Adipocyte (in vitro differentiated cells): Measurements from ENCODE around the gene TMEM134.
A peak's percentile ranks its signal among the peaks of the same experiment; 100 is the strongest.
"Not testable (repeated sequence)": the region's sequence is repeated elsewhere in the genome, so short reads cannot be mapped to it uniquely, and the experiment has no call there.

Experiments used
- DNase-seq: peaks from one replicate; pipeline ENCODE4 v3.0.0-alpha.2; 2015; ENCODE audit warnings: low read depth
- H3K27me3 ChIP-seq: replicated peaks from 2 replicates; pipeline ENCODE4 v1.7.0; 2013; ENCODE audit warnings: mild to moderate bottlenecking, low read length, moderate library complexity; ENCODE audit not compliant: control insufficient read depth, insufficient read depth
- H3K36me3 ChIP-seq: 2 replicates; pipeline ENCODE4 v1.7.0; 2013; ENCODE audit warnings: low read length, mild to moderate bottlenecking, moderate library complexity; ENCODE audit not compliant: control insufficient read depth, insufficient read depth, severe bottlenecking
- H3K4me1 ChIP-seq: 2 replicates; pipeline ENCODE4 v1.7.0; 2013; ENCODE audit warnings: mild to moderate bottlenecking, low read length, moderate library complexity; ENCODE audit not compliant: control insufficient read depth, insufficient read depth
- H3K4me3 ChIP-seq: 2 replicates; pipeline ENCODE4 v1.7.0; 2013; ENCODE audit warnings: mild to moderate bottlenecking, low read length, moderate library complexity
- H3K9ac ChIP-seq: 2 replicates; pipeline ENCODE4 v1.7.0; 2013; ENCODE audit warnings: mild to moderate bottlenecking, low read length, moderate library complexity
- H3K9me3 ChIP-seq: 2 replicates; pipeline ENCODE4 v1.7.0; 2013; ENCODE audit warnings: mild to moderate bottlenecking, low read length, moderate library complexity; ENCODE audit not compliant: control insufficient read depth

Gene TMEM134

DNA sequence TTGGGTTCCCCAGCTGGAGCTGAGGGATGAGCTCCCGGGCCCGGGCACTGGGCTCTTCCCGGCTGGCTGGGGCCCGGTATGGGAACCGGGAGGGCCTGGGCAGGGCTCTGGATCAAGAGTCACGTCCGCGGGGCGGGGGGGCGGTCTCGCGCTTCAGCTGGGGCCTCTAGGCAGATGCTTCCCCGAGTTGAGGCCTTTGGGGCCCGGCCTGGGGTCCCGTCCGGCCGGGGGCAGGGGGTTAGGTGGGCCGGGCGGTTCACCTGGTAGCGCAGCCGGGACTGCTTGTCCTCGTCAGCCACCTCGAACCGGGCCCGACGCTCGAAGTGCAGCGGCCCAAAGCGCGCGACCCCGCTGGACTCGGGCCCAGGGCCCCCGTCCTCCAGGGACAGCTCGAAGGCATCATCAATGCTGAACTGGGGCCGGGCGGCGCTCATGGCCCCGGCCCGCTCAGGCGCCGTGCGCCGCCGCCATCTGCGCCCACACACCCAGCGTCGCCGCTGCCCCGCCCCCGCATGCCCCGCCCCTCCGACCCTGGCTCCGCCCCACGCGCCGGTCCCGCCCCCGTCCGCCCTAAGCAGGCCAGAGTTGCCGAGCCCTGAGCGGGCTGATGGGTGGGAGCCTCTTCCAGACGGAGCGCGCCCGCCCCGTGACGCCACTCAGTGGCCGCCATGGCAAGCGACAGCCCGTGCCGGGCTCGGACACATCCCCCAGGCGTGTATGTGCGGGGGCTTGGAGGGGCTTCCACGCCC lies at the start of gene TMEM134:
TSS of gene TMEM134 (minus strand) at position 493 of the 749 bp plus-strand sequence. CDS start at position 434, 59 bp downstream.
- Histone ChIP-seq H3K4me1 (peaks cover 10% of the 10 kb centered on the region), H3K4me3 (peak within 1 kb of the TSS; percentile 89), H3K36me3 (no peaks in the 10 kb centered on the region), H3K9me3 (no peaks in the 10 kb centered on the region), H3K27me3 (no peaks in the 10 kb centered on the region), H3K9ac (peak within 1 kb of the TSS; percentile 90)
- DNase-seq = peak; percentile 98

GRCh38 chr11:67517784-67518552 lies 48.9 kb upstream of the TMEM134 start:
- Histone ChIP-seq H3K9ac (no peak overlapping the region), H3K27me3 (peaks cover 24% of the 10 kb centered on the region), H3K9me3 (no peaks in the 10 kb centered on the region), H3K36me3 (no peaks in the 10 kb centered on the region), H3K4me1 (no peaks in the 10 kb centered on the region), H3K4me3 (no peak overlapping the region)
- DNase-seq = no peak

DNA sequence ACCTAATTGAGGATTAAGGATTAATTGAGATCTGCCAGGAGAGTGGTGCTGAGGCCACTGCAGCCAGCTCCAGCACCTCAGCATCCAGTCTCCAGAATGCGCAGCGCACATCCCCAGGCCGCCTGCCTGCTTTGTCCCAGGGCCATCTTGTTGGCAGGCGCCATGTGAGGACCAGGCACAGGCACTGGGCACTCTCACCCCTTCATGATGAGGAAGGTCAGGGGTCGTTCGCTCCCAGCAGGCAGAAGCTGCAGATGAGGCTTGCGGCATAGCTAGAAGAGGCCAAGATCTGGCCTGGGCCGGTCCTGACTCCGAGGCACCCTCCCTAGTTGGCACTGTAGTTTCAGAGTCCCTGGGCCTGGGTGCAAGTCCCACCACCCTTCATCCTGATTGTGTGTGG lies 47.8 kb upstream of the TMEM134 start:
- no peaks in the 10 kb centered on the region for H3K4me1 ChIP-seq
- H3K9ac ChIP-seq = no peak overlapping the region
- no peaks in the 10 kb centered on the region for H3K9me3 ChIP-seq
- DNase-seq = no peak
- H3K36me3 ChIP-seq = no peaks in the 10 kb centered on the region
- H3K27me3 ChIP-seq = peaks cover 20% of the 10 kb centered on the region
- H3K4me3 ChIP-seq = no peak overlapping the region

DNA sequence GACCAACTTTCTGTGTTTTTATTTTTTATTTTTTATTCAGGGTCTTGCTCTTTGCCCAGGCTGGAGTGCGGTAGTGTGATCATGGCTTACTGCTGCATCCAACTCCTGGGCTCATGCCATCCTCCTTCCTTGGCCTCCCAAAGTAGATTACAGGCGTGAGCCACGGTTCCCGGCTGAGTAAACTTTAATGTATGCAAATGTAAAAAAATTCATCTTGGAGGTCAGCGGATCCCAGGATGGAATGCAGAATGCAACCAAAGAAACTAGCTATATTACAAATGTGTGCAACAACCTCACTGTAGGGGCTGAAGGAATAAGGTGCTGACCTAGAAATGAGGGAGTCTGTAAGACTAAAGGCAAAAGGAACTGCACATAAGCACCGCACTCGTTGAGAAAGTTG lies 45.1 kb upstream of the TMEM134 start:
- DNase-seq = no peak
- Histone ChIP-seq H3K4me3 (no peak overlapping the region), H3K4me1 (peaks cover under 1% of the 10 kb centered on the region), H3K9me3 (no peaks in the 10 kb centered on the region), H3K27me3 (peaks cover 27% of the 10 kb centered on the region), H3K9ac (no peak overlapping the region), H3K36me3 (no peaks in the 10 kb centered on the region)

DNA sequence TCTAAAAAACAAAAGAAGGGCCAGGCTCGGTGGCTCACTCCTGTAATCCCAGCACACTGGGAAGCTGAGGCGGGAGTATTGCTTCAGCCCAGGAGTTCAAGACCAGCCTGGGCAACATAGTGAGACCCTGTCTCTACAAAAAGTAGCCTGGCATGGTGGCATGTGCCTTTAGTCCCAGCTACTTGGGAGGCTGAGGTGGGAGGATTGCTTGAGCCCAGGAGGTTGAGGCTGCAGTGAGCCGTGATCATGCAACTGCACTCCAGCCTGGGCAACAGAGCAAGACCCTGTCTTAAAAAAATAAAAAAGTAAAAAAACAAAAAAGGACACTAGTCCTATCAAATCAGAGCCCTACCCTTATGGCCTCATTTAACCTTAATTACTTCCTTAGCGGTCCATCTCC lies 42.5 kb upstream of the TMEM134 start:
- Histone ChIP-seq H3K4me1 (peaks cover 13% of the 10 kb centered on the region), H3K27me3 (peaks cover 27% of the 10 kb centered on the region)
- not testable (repeated sequence) for H3K9me3 ChIP-seq, H3K4me3 ChIP-seq, H3K9ac ChIP-seq, H3K36me3 ChIP-seq, DNase-seq

DNA sequence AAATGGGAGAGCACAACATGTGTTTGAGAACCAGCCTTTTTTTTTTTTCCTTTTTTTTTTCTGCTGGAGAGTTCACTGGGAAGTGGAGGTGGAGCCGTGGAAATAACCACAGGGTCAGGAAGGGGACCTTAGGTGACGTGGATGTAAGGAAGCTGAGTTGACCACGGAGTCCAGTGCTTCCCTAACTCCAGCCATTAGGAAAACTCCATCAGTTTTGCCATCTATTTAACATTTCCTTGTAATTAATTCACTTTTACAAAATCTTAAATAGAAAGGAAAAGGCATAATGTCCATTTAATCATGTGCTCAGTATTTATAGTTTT lies 40.9 kb upstream of the TMEM134 start:
- no peaks in the 10 kb centered on the region for H3K36me3 ChIP-seq
- no peak overlapping the region for H3K4me3 ChIP-seq
- H3K9ac ChIP-seq = no peak overlapping the region
- peaks cover 23% of the 10 kb centered on the region for H3K27me3 ChIP-seq
- H3K4me1 ChIP-seq = peaks cover 25% of the 10 kb centered on the region
- no peak for DNase-seq
- no peaks in the 10 kb centered on the region for H3K9me3 ChIP-seq

- peak overlapping the region; percentile 93 for H3K4me3 ChIP-seq
- H3K36me3 ChIP-seq = no peaks in the 10 kb centered on the region
- H3K4me1 ChIP-seq = peaks cover 28% of the 10 kb centered on the region
- no peaks in the 10 kb centered on the region for H3K9me3 ChIP-seq
- H3K27me3 ChIP-seq = peaks cover 11% of the 10 kb centered on the region
- H3K9ac ChIP-seq = peak overlapping the region; percentile 90
- peak; percentile 99 for DNase-seq
Observed at GRCh38 chr11:67508486-67509121, 39.6 kb upstream of the TMEM134 start.

DNA sequence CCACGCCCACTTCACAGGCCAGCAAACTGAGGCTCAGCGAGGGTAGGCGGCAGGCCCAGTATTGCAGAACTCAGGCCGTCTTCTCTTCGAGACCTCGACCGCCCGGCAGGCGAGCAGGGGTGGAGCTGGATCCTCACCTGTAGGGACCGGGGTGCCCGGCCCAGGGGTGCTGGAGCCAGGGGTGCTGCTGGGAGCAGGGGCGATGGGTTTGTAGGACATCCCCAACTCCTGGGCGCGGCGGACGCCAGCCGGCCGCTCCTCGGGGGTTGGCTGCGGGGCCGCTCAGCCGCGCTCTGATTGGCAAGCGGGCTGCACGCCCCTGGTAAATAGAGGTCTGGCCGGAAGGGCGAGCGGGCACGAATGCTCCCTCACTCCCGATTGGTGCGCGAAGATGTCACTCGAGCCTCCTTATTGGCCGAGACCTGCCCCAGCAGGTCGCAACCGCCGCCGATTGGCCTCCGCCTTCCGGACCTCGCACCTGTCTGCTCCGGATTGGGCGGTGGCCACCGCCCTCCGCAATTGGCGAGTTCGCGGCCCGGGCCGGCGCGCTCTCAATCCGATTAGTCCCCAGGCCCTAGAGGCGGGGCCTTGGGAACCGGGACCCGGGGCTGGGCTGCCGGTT lies 38.9 kb upstream of the TMEM134 start, which contains the start of gene CDK2AP2:
TSS of gene CDK2AP2 (minus strand) at position 299 of the 622 bp plus-strand sequence. CDS start at position 219, 80 bp downstream.
- peak; percentile 99 for DNase-seq
- Histone ChIP-seq H3K27me3 (peaks cover 11% of the 10 kb centered on the region), H3K4me3 (peak within 1 kb of the TSS; percentile 93)

GRCh38 chr11:67507242-67507863 lies 38.3 kb upstream of the TMEM134 start:
- Histone ChIP-seq H3K27me3 (peaks cover 11% of the 10 kb centered on the region), H3K4me3 (peak overlapping the region; percentile 93), H3K9me3 (no peaks in the 10 kb centered on the region), H3K36me3 (no peaks in the 10 kb centered on the region), H3K9ac (peak overlapping the region; percentile 90), H3K4me1 (peaks cover 28% of the 10 kb centered on the region)
- DNase-seq = no peak

More for the DNA sequence above, 38.9 kb upstream of the TMEM134 start, which contains the start of gene CDK2AP2:
- Histone ChIP-seq H3K36me3 (no peaks in the 10 kb centered on the region), H3K9me3 (no peaks in the 10 kb centered on the region), H3K9ac (peak within 1 kb of the TSS; percentile 90), H3K4me1 (peaks cover 28% of the 10 kb centered on the region)

DNA sequence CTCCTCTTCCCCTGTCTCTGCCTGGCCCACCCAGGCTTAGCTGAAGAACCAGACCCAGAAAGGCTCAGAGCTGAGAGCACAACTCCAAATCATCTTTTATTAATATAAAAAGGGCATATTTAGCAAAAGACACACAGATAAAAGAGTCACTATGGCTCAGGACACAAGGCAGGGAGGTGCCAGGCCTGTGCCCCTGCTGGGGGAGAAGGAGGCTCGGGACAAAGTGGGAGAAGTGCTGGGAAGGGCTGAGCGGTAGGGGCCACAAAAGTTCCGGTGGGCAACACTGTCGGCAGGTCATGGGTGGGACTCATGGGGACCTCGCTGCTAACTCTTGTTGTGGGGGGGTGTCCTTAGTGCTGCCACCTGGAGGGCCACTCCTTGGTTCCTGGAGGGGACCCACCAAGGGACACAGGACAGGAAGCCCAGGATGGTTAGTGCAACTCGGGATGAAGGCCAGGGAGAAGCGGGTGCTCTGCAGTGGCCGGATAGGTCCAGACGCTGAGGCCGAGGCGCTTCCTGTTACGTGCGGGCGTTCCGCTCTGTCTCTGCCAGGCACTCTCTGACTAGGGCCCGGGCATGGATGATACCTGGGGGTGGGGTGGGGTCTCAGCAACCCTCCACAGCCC lies 37.5 kb upstream of the TMEM134 start:
- peak overlapping the region; percentile 93 for H3K4me3 ChIP-seq
- H3K4me1 ChIP-seq = peaks cover 28% of the 10 kb centered on the region
- peak overlapping the region; percentile 90 for H3K9ac ChIP-seq
- DNase-seq = no peak
- peaks cover 7% of the 10 kb centered on the region for H3K27me3 ChIP-seq
- no peaks in the 10 kb centered on the region for H3K36me3 ChIP-seq
- no peaks in the 10 kb centered on the region for H3K9me3 ChIP-seq
